Measurements from ENCODE around the gene PIK3R2. TPM values are rescaled to one million over a fixed set of nuclear protein-coding genes. Genes with fewer than 3 reads are reported as not detected.

PIK3R2 gene
- total RNA-seq, 4 donors from 2014 or later: 8.3 to 39.4 (median 32.2) TPM

DNA sequence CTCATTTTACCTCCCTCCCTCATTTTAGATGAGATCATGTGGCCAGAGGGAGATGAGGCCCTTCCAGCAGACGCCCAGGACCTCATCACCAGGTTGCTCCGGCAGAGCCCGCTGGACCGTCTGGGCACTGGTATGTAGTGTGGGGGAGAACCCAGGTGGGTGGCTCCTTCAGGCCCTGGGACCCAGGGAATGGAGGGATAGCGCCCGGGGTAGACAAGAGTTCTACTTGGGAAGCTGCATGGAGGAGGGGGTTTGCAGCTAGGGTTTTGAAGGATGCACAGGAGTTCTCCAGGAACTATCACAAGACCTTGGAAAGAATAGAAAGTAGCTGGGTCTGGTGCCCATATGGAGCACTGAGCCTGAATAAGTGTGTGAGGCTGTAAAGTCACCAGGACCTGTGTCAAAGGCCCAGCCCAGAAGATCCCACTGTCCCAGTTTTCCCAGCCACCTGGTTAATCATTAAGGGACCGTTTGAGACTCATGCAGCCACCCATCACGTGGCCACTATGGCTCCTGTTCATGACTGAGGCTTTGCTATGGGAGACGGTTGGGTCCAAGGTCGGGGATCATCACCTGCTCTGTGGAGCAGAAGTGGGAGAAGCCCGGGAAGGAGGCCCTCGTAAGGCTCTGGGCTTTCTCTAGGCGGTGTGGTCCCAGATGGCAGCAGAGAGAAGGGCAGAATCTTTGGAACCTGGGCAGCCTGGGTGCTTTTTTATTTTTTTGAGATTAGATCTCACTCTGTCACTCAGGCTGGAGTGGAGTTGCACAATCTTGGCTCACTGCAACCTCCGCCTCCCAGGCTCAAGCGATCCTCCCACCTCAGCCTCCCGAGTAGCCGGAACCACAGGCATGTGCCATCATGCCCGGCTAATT, 17.0 kb upstream of the PIK3R2 start:
- DNase-seq (ENCODE audit: low spot score in 2 of 2): no peak
- no peak for TF ChIP-seq POLR2A (IDR thresholded peaks at IDR 0.05)
- TF ChIP-seq, protein P1, sequence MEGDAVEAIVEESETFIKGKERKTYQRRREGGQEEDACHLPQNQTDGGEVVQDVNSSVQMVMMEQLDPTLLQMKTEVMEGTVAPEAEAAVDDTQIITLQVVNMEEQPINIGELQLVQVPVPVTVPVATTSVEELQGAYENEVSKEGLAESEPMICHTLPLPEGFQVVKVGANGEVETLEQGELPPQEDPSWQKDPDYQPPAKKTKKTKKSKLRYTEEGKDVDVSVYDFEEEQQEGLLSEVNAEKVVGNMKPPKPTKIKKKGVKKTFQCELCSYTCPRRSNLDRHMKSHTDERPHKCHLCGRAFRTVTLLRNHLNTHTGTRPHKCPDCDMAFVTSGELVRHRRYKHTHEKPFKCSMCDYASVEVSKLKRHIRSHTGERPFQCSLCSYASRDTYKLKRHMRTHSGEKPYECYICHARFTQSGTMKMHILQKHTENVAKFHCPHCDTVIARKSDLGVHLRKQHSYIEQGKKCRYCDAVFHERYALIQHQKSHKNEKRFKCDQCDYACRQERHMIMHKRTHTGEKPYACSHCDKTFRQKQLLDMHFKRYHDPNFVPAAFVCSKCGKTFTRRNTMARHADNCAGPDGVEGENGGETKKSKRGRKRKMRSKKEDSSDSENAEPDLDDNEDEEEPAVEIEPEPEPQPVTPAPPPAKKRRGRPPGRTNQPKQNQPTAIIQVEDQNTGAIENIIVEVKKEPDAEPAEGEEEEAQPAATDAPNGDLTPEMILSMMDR (IDR thresholded peaks at IDR 0.05): no peak
- intact Hi-C loops (cut with DNase I; ENCODE audit: low total_unique reads): no loop called here
- H3K4me3 ChIP-seq (ENCODE audit: low read depth, poor library complexity, severe bottlenecking): no peak overlapping the region
- WGBS, 2 donors: 88 to 92% methylated on average over 17 to 18 of the region's 18 CpGs

DNA sequence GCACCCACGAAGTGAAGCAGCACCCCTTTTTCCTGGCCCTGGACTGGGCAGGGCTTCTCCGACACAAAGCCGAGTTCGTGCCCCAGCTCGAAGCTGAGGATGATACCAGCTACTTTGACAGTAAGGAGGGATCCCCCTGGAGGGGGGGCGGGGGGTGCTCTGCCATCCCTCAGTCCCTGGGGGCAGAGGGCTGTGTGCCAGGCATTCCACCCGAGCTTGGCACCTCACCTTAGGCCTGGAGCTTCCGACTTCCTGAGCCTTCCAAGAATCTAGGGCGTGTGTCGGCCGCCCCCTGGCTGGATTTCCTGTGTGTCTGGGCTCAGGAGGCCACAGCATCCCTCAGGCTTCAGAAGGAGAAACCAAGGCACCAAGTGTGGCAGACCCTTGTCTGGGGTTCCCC, 15.7 kb upstream of the PIK3R2 start:
- WGBS, 2 donors: 42 to 60% methylated on average over 1 to 11 of the region's 11 CpGs
- intact Hi-C loops (cut with DNase I; ENCODE audit: low total_unique reads): no loop called here
- TF ChIP-seq, protein P1 (IDR thresholded peaks at IDR 0.05): no peak
- no peak for TF ChIP-seq POLR2A (IDR thresholded peaks at IDR 0.05)
- no peak for DNase-seq (ENCODE audit: low spot score in 2 of 2)
- H3K4me3 ChIP-seq (ENCODE audit: low read depth, poor library complexity, severe bottlenecking): no peak overlapping the region

DNA sequence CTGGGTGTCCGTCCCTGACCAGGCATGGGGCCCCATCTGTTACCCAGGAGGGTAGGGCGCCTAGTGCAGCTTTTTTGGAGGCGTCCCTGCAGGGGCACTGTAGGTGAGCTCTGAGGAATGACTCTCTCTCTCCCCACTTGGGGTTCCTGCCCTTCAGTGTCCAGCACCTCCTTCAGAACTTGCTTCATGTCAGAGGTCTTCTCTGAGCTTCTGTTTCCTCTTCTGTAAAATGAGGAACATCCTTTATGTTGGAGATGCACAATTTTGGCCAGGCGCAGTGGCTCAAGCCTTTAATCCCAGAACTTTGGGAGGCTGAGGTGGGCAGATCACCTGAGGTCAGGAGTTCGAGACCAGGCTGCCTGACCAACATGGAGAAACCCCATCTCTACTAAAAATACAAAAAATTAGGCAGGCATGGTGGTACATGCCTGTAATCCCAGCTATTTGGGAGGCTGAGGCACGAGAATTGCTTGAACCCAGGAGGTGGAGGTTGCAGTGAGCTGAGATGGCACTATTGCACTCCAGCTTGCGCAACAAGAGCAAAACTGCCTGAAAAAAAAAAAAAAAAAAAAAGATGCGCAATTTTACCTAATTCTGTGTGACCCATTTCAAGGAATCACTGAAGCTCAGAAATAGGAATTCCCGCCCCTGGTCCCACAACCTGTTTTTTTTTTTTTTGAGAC, 15.2 kb upstream of the PIK3R2 start:
- intact Hi-C loops (cut with DNase I; ENCODE audit: low total_unique reads): no loop called here
- no peak for DNase-seq (ENCODE audit: low spot score in 2 of 2)
- TF ChIP-seq POLR2A (IDR thresholded peaks at IDR 0.05): no peak
- TF ChIP-seq, protein P1 (IDR thresholded peaks at IDR 0.05): no peak
- 88 to 90% methylated on average over 9 of the region's 9 CpGs for WGBS, 2 donors
- no peak overlapping the region for H3K4me3 ChIP-seq (ENCODE audit: low read depth, poor library complexity, severe bottlenecking)

DNA sequence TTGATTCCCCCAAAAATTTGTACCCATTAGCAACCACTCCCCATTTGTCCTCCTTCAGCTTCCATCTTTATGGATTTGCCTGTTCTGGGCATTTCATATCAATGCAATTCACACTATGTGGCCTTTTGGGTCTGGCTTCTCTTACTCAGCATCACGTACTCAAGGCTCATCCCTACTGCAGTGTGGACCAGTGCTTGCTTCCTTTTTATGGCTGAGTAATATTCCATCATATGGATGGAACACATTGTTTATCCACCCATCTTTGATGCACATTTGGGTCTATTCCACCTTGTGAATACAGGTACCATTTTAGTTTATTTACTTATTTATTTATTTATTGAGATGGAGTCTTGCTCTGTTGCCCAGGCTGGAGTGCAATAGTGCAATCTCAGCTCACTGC, 12.5 kb upstream of the PIK3R2 start:
- no peak for DNase-seq (ENCODE audit: low spot score in 2 of 2)
- TF ChIP-seq, protein P1 (IDR thresholded peaks at IDR 0.05): no peak
- no peak for TF ChIP-seq POLR2A (IDR thresholded peaks at IDR 0.05)
- WGBS, 2 donors: 100% methylated on average over 1 of the region's 1 CpG
- H3K4me3 ChIP-seq (ENCODE audit: low read depth, poor library complexity, severe bottlenecking): no peak overlapping the region
- intact Hi-C loops (cut with DNase I; ENCODE audit: low total_unique reads): no loop called here

DNA sequence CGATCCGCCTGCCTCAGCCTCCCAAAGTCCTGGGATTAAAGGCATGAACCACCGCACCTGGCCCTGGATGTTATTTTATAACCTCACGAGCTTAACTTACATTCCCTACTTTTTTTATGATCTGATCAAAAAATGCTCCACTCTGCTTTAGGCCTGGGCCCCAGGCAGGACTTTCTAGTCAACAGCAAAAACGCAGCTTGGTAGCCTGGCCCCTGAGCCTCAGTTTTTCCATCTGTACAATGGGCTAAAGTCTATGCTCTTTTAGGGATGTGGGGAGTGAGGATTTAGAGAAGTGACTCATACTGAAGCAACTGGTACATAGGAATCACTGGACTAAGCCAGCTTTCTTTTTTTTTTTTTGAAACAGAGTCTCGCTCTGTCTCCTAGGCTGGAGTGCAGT, 11.9 kb upstream of the PIK3R2 start:
- 96 to 97% methylated on average over 6 of the region's 6 CpGs for WGBS, 2 donors
- H3K4me3 ChIP-seq (ENCODE audit: low read depth, poor library complexity, severe bottlenecking): no peak overlapping the region
- no peak for DNase-seq (ENCODE audit: low spot score in 2 of 2)
- intact Hi-C loops (cut with DNase I; ENCODE audit: low total_unique reads): no loop called here
- TF ChIP-seq POLR2A (IDR thresholded peaks at IDR 0.05): no peak
- TF ChIP-seq, protein P1 (IDR thresholded peaks at IDR 0.05): no peak
